Esophagus squamous epithelium (tissue), 5 donors: ENCODE measurements around the gene KCNG2. TPM values are rescaled to one million over a fixed set of nuclear protein-coding genes. Genes with fewer than 3 reads are reported as not detected.

Experiments used
- DNase-seq: peaks from one replicate; lab custom pipeline; 2025; lab: John Stamatoyannopoulos, UW
- H3K27ac ChIP-seq, 4 donors: fragments of 200-600 bp; sonication (generic); one replicate each; pipeline ENCODE4 v1.5.1; 2016 to 2019; ENCODE audit warnings: mild to moderate bottlenecking in 1 of 4
- H3K27me3 ChIP-seq, 4 donors: fragments of 200-600 bp; sonication (generic); 1 replicate in 3 of 4; 2 replicates in 1 of 4; pipeline versions ENCODE4 v1.5.1 to v1.6.0; 2017 to 2021; ENCODE audit warnings: antibody characterized with exemption in 1 of 4
- H3K36me3 ChIP-seq, 3 donors: fragments of 200-600 bp; sonication (generic); one replicate each; pipeline ENCODE4 v1.5.1; 2016 to 2019
- H3K4me1 ChIP-seq, 3 donors: fragments of 200-600 bp; sonication (generic); one replicate each; pipeline ENCODE4 v1.5.1; 2017 to 2019
- H3K4me3 ChIP-seq, 4 donors: fragments of 200-600 bp; sonication (generic); 1 replicate in 3 of 4; 2 replicates in 1 of 4; pipeline ENCODE4 v1.5.1; 2016 to 2019; ENCODE audit warnings: mild to moderate bottlenecking in 2 of 4, moderate library complexity in 1 of 4
- H3K9me3 ChIP-seq, 3 donors: fragments of 200-600 bp; sonication (generic); one replicate each; pipeline ENCODE4 v1.5.1; 2016 to 2019
- CTCF ChIP-seq, 6 experiments: fragments of 450-650 bp in 4 of 6; fragments of 200-600 bp in 2 of 6; sonication (generic) in 2 of 6; IDR thresholded peaks; one replicate each; pipeline ENCODE4 v1.5.1; 2016 to 2019; ENCODE audit warnings: antibody characterized with exemption in 6 of 6, mild to moderate bottlenecking in 4 of 6, moderate library complexity in 4 of 6
- POLR2A ChIP-seq, 4 donors: fragments of 450-650 bp; IDR thresholded peaks; one replicate each; pipeline ENCODE4 v1.6.1; 2017; ENCODE audit warnings: antibody characterized with exemption in 4 of 4, mild to moderate bottlenecking in 4 of 4, moderate library complexity in 3 of 4
- WGBS, 2 donors: methylation state at CpG; one replicate each; pipeline ENCODE4 v1.1.5; 2018; 5-methylcytosine and 5-hydroxymethylcytosine counted together
- intact Hi-C: fragments of 100-400 bp; cut with DNase I; formaldehyde crosslinking; loops from one replicate; pipeline ENCODE4 v1.15.0; 2022
- total RNA-seq, 4 donors: library from RNA; depleted of rRNA; stranded (reverse); fragments of >200 nt; gene quantifications; one replicate each; pipeline ENCODE4 v1.1.0, GENCODE V29; 2016
- donor health status: DM: yes; HTN: yes; CAD: no.

KCNG2 gene
- total RNA-seq, 4 donors from 2014 or later, result 0.19 TPM; not detected in 3

- no peak for DNase-seq
- H3K27ac ChIP-seq, result no peak overlapping the region
- WGBS, 2 donors, result 60 to 100% methylated on average over 1 of the region's 12 CpGs
Observed at GRCh38 chr18:79785831-79786230, 11.9 kb upstream of the KCNG2 start.

GRCh38 chr18:79786304-79786703, 11.4 kb upstream of the KCNG2 start:
- 66 to 86% methylated on average over 4 to 8 of the region's 14 CpGs for WGBS, 2 donors
- TF ChIP-seq CTCF (IDR thresholded peaks at IDR 0.05) (no peak), POLR2A (IDR thresholded peaks at IDR 0.05) (no peak)
- Histone ChIP-seq H3K9me3 (no peaks in the 10 kb centered on the region), H3K27me3 (peaks cover 4 to 94% (median 15%) of the 10 kb centered on the region in 4 donors), H3K36me3 (no peaks in the 10 kb centered on the region), H3K4me3 (no peak overlapping the region), H3K27ac (no peak overlapping the region), H3K4me1 (peaks cover 6 to 23% (median 8%) of the 10 kb centered on the region in 3 donors)
- no peak for DNase-seq
- intact Hi-C loops, result no loop called here

More at GRCh38 chr18:79785831-79786230, 11.9 kb upstream of the KCNG2 start:
- Histone ChIP-seq H3K36me3 (no peaks in the 10 kb centered on the region), H3K4me1 (peaks cover 4 to 18% (median 6%) of the 10 kb centered on the region in 3 donors), H3K9me3 (no peaks in the 10 kb centered on the region), H3K4me3 (no peak overlapping the region), H3K27me3 (peaks cover 4 to 89% (median 15%) of the 10 kb centered on the region in 4 donors)
- no peak for TF ChIP-seq POLR2A (IDR thresholded peaks at IDR 0.05)
- no peak for TF ChIP-seq CTCF (IDR thresholded peaks at IDR 0.05)
- intact Hi-C loops, result no loop called here

GRCh38 chr18:79786786-79787526, 10.8 kb upstream of the KCNG2 start:
- DNase-seq, result no peak
- Histone ChIP-seq H3K27me3 (peaks cover 4 to 96% (median 15%) of the 10 kb centered on the region in 4 donors), H3K9me3 (no peaks in the 10 kb centered on the region), H3K4me1 (peaks cover 6 to 29% (median 9%) of the 10 kb centered on the region in 3 donors), H3K4me3 (no peak overlapping the region), H3K27ac (no peak overlapping the region), H3K36me3 (no peaks in the 10 kb centered on the region)
- WGBS, 2 donors, result 77 to 87% methylated on average over 14 to 20 of the region's 22 CpGs
- TF ChIP-seq CTCF (IDR thresholded peaks at IDR 0.05) (no peak), POLR2A (IDR thresholded peaks at IDR 0.05) (no peak)
- intact Hi-C loops, result no loop called here

GRCh38 chr18:79787527-79787864, 10.2 kb upstream of the KCNG2 start:
- Histone ChIP-seq H3K27ac (no peak overlapping the region), H3K4me1 (peaks cover 6 to 31% (median 9%) of the 10 kb centered on the region in 3 donors), H3K27me3 (peaks cover 4 to 97% (median 15%) of the 10 kb centered on the region in 4 donors), H3K9me3 (no peaks in the 10 kb centered on the region), H3K4me3 (peak overlapping the region in 1 of 4 donors; percentile 35), H3K36me3 (no peaks in the 10 kb centered on the region)
- WGBS, 2 donors, result 82 to 85% methylated on average over 13 to 16 of the region's 16 CpGs
- DNase-seq, result no peak
- intact Hi-C loops, result no loop called here
- TF ChIP-seq CTCF (IDR thresholded peaks at IDR 0.05) (no peak), POLR2A (IDR thresholded peaks at IDR 0.05) (no peak)
